Fibroblast of the aortic adventitia (primary cell): ENCODE data around the gene TMEM203. TPM values are rescaled to one million over a fixed set of nuclear protein-coding genes. Genes with fewer than 3 reads are reported as not detected.

ENCODE experiments used
- DNase-seq: peaks from one replicate; pipeline ENCODE4 v3.0.0-alpha.2; 2010; ENCODE audit warnings: low read depth
- H3K4me3 ChIP-seq: 2 replicates; pipeline ENCODE4 v1.5.1; 2011; ENCODE audit warnings: low read depth, mild to moderate bottlenecking, control low read depth, low read length, moderate library complexity
- total RNA-seq: library from RNA; depleted of rRNA; stranded (reverse); fragments of >200 nt; gene quantifications from 2 replicates; pipeline ENCODE4 v1.2.3, GENCODE V29; 2012; ENCODE audit warnings: low replicate concordance
- TF ChIP-seq, protein P1 (sequence below): IDR thresholded peaks from 2 replicates; pipeline ENCODE4 v1.5.1; 2011; ENCODE audit warnings: mild to moderate bottlenecking, low read length, control low read depth, inconsistent platforms; ENCODE audit not compliant: insufficient read depth

TMEM203 gene
- total RNA-seq, 1 donor, result 32.3 TPM

- H3K4me3 ChIP-seq, result no peak within 1 kb of the TSS
- TF ChIP-seq, protein P1, sequence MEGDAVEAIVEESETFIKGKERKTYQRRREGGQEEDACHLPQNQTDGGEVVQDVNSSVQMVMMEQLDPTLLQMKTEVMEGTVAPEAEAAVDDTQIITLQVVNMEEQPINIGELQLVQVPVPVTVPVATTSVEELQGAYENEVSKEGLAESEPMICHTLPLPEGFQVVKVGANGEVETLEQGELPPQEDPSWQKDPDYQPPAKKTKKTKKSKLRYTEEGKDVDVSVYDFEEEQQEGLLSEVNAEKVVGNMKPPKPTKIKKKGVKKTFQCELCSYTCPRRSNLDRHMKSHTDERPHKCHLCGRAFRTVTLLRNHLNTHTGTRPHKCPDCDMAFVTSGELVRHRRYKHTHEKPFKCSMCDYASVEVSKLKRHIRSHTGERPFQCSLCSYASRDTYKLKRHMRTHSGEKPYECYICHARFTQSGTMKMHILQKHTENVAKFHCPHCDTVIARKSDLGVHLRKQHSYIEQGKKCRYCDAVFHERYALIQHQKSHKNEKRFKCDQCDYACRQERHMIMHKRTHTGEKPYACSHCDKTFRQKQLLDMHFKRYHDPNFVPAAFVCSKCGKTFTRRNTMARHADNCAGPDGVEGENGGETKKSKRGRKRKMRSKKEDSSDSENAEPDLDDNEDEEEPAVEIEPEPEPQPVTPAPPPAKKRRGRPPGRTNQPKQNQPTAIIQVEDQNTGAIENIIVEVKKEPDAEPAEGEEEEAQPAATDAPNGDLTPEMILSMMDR, result no peak
- no peak for DNase-seq
These were observed 25.4 kb upstream of the TMEM203 start, which contains the start of gene SLC34A3 for GRCh38 chr9:137230705-137231371. Gene SLC34A3 (plus strand): TSS chr9:137230901. CDS start chr9:137231703, 802 bp downstream.

DNA sequence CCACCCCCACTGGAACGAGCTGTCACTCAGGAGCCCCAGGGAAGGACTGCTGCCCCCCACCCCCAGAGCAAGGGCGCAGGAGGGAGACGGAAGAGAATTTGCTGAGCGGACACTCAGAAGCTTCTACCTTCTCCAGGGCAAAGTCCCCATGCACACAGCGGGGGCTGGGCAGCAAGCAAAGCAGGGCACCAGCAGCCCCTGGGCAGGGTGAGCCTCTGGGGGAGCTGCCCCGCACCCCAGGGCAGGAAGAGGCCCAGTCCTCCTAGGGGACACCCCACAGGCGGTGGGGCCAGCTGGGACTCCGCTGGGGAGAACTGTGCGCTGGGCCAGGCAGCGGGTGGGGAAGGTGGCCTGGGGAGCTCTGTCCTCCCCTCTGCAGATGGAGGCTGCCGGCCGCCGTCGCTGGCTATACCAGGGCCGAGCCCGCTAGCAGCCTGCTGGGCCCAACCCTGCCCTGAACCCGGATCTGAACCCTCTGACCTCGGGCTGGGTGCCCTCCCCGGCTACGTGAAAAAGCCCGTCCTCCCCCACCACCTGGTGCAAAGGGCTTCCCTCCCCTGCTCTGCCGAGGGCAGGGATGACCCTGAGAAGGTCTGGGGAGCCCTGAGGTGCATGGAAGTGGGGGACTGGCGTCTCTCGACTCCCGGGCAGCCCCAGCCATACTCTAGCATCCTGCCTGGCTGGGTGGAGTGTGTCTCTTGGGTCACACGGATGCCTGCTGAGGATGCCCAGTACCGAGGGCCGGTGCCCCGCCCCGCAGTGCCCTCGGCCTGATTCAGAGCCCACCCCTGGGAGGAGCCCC lies 24.7 kb upstream of the TMEM203 start:
- H3K4me3 ChIP-seq, result no peak overlapping the region

DNA sequence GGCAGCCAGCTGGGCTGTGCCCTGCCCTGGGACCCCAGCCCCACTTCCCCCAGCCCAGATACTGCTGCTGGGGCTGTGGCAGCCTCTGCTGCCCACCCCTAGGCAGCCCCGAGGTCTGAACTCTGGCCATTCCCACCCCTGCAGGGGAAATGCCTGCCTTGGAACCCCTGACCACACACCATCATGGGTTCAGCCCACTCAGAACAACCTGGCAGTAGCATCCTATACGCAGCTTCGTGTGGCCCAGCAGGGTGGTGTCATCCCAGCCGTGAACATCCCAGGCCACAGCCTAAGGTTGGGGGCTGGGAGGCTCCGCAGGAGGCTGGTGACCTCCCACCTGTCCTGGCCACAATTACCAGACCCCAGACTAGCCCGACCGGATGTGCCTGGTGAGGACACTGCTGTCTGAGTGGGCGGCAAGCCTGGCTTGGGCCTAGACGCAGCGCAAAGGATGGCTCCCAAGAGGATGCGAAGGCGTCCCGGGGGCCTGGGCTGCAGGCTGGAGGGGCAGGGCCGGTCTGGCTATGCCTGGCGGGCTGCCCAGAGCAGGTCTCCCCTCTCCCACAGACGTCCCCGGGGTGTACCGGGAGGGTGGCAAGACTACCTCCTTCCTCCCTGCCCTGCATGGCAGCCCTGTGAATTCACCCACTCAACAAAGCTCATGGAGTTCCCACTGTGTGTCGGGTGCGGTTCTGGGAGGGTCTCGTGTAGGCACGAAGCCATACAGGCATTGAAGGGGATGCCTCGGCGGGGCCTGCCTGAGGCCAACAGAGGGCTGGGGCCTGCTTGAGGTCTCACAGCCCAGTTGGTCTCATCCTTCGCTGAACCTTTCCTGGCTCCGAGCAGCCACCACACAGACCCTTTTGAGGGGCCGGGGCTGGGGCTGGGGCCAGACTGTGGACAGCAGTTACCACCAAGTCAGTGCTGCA lies 23.8 kb upstream of the TMEM203 start:
- TF ChIP-seq, protein P1, result no peak

More for the DNA sequence above, 24.7 kb upstream of the TMEM203 start:
- DNase-seq, result no peak
- TF ChIP-seq, protein P1, result no peak

DNA sequence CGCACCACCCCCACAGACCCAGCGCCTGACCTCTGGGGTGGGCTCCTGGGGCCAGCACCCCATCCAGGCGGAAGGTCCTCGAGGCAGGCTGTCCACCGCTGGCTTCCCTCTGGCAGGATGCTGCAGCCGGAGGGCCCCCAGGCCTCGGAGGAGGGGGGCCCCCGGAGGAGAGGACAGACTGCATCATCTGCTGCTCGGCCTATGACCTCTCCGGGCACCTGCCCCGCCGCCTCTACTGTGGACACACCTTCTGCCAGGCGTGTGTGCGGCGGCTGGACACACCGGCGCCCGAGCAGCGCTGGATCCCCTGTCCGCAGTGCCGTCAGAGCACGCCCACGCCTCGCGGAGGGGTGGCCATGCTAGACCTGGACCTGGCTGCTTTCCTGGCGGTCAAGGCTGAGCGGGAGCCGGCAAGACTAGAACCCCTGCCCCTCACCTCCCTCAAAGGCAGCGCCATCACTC lies 23.1 kb upstream of the TMEM203 start:
- TF ChIP-seq, protein P1, result no peak
- no peak overlapping the region for H3K4me3 ChIP-seq
- DNase-seq, result no peak

More for the DNA sequence above, 23.8 kb upstream of the TMEM203 start:
- H3K4me3 ChIP-seq, result no peak overlapping the region
- no peak for DNase-seq

DNA sequence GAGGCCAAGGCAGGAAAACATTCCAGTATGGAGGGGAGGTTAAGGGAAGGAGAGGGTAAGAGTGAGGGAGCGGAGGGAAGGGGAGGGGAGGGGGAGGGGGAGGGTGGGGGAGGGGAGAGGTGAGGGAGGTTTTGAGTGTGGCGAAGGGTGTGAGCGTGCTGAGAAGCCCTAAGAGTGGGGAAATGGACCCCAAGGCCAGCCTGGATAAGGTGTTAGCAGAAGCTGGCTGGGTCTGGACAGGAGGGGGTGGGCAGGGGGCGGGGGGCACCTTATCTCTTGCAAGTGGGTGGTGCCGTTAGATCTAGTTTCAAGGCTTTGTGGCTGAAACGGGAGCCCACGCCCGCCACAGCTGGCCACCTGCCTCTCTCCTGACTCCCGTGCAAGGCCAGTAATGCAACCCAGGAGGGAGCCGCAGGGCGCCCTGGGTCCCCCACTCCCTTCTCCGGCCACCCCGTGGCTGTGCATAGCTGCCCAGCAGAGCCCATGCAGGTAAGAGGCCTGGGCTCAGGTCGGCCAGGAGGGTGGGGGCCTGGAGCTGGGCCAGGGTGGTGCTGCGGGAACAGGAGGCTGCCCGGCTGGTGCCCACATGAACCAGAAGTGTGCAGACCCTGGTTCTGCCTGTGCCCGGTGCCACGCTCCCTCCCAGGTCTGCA lies 22.5 kb upstream of the TMEM203 start:
- TF ChIP-seq, protein P1, result no peak
- DNase-seq, result no peak
- H3K4me3 ChIP-seq, result no peak overlapping the region
